ENCODE measurements around the gene ARNT2. TPM values are rescaled to one million over a fixed set of nuclear protein-coding genes. Genes with fewer than 3 reads are reported as not detected.
"Not testable (repeated sequence)": the region's sequence is repeated elsewhere in the genome, so short reads cannot be mapped to it uniquely, and the experiment has no call there.

Gene ARNT2
- total and polyA plus RNA-seq, 4 donors = 0.63 to 16.2 (median 4.9) TPM

GRCh38 chr15:80382285-80382684 lies 21.9 kb upstream of the ARNT2 start:
- H3K27me3 ChIP-seq (ENCODE audit: control insufficient read depth in 1 of 2, insufficient read depth in 2 of 2, low read length in 1 of 2) = no peaks in the 10 kb centered on the region
- ATAC-seq (ENCODE audit: low FRiP score) (no peak), DNase-seq (no peak)
- H3K27ac ChIP-seq (ENCODE audit: low read depth in 1 of 2, low read length in 2 of 2) = no peak overlapping the region
- H3K36me3 ChIP-seq (ENCODE audit: control insufficient read depth in 1 of 2, insufficient read depth in 2 of 2, low read length in 1 of 2) = no peaks in the 10 kb centered on the region
- no peak overlapping the region for H3K4me3 ChIP-seq (ENCODE audit: low read length in 2 of 2)
- no peaks in the 10 kb centered on the region for H3K4me1 ChIP-seq (ENCODE audit: control insufficient read depth in 1 of 2, insufficient read depth in 2 of 2, low read length in 2 of 2)
- no peaks in the 10 kb centered on the region for H3K9me3 ChIP-seq (ENCODE audit: control insufficient read depth, low read length)
- 97 to 98% methylated on average over 3 of the region's 3 CpGs for WGBS, 2 donors
- intact Hi-C loops (cut with DNase I) = no loop called here

DNA sequence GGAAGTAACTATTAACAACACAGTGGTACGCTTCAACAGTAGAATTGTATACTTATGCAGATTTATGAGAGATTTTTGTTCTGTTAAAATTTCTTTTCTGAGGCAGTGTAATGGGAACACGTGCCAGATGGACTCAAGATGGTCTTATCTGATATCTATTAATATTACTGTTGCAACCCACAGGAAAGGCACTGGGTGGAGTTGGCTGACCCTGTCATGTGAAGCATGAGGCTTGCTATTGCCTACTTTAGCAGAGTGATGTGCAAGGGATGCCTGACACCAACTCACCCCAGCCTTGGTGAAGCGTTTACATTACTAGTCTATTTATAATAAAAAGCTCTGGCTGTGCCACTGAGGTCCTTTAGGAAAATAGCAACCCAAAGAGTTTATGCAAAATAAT lies 19.8 kb upstream of the ARNT2 start:
- Histone ChIP-seq H3K4me1 (ENCODE audit: control insufficient read depth in 1 of 2, insufficient read depth in 2 of 2, low read length in 2 of 2) (no peaks in the 10 kb centered on the region), H3K27me3 (ENCODE audit: control insufficient read depth in 1 of 2, insufficient read depth in 2 of 2, low read length in 1 of 2) (no peaks in the 10 kb centered on the region), H3K9me3 (ENCODE audit: control insufficient read depth, low read length) (no peaks in the 10 kb centered on the region), H3K36me3 (ENCODE audit: control insufficient read depth in 1 of 2, insufficient read depth in 2 of 2, low read length in 1 of 2) (no peaks in the 10 kb centered on the region), H3K4me3 (ENCODE audit: low read length in 2 of 2) (no peak overlapping the region), H3K27ac (ENCODE audit: low read depth in 1 of 2, low read length in 2 of 2) (no peak overlapping the region)
- intact Hi-C loops (cut with DNase I) = no loop called here
- no peak for ATAC-seq (ENCODE audit: low FRiP score)
- no peak for DNase-seq
- 34 to 41% methylated on average over 3 of the region's 3 CpGs for WGBS, 2 donors

- no peak for ATAC-seq (ENCODE audit: low FRiP score)
- Histone ChIP-seq H3K9me3 (ENCODE audit: control insufficient read depth, low read length) (no peaks in the 10 kb centered on the region), H3K4me3 (ENCODE audit: low read length in 2 of 2) (no peak overlapping the region), H3K4me1 (ENCODE audit: control insufficient read depth in 1 of 2, insufficient read depth in 2 of 2, low read length in 2 of 2) (no peaks in the 10 kb centered on the region), H3K27me3 (ENCODE audit: control insufficient read depth in 1 of 2, insufficient read depth in 2 of 2, low read length in 1 of 2) (no peaks in the 10 kb centered on the region), H3K27ac (ENCODE audit: low read depth in 1 of 2, low read length in 2 of 2) (no peak overlapping the region), H3K36me3 (ENCODE audit: control insufficient read depth in 1 of 2, insufficient read depth in 2 of 2, low read length in 1 of 2) (no peaks in the 10 kb centered on the region)
- no peak for DNase-seq
- intact Hi-C loops (cut with DNase I) = no loop called here
- 82 to 84% methylated on average over 1 of the region's 1 CpG for WGBS, 2 donors
Measured at GRCh38 chr15:80386151-80386550, 18.0 kb upstream of the ARNT2 start.

GRCh38 chr15:80388326-80388725 lies 15.9 kb upstream of the ARNT2 start:
- Histone ChIP-seq H3K36me3 (ENCODE audit: control insufficient read depth in 1 of 2, insufficient read depth in 2 of 2, low read length in 1 of 2) (no peaks in the 10 kb centered on the region), H3K27ac (ENCODE audit: low read depth in 1 of 2, low read length in 2 of 2) (no peak overlapping the region), H3K27me3 (ENCODE audit: control insufficient read depth in 1 of 2, insufficient read depth in 2 of 2, low read length in 1 of 2) (no peaks in the 10 kb centered on the region), H3K9me3 (ENCODE audit: control insufficient read depth, low read length) (no peaks in the 10 kb centered on the region), H3K4me3 (ENCODE audit: low read length in 2 of 2) (no peak overlapping the region), H3K4me1 (ENCODE audit: control insufficient read depth in 1 of 2, insufficient read depth in 2 of 2, low read length in 2 of 2) (no peaks in the 10 kb centered on the region)
- DNase-seq (no peak), ATAC-seq (ENCODE audit: low FRiP score) (no peak)
- intact Hi-C loops (cut with DNase I) = no loop called here
- WGBS, 2 donors = 85 to 86% methylated on average over 3 of the region's 3 CpGs

GRCh38 chr15:80389370-80389769 lies 14.8 kb upstream of the ARNT2 start:
- Histone ChIP-seq H3K4me1 (ENCODE audit: control insufficient read depth in 1 of 2, insufficient read depth in 2 of 2, low read length in 2 of 2) (no peaks in the 10 kb centered on the region), H3K27ac (ENCODE audit: low read depth in 1 of 2, low read length in 2 of 2) (no peak overlapping the region), H3K27me3 (ENCODE audit: control insufficient read depth in 1 of 2, insufficient read depth in 2 of 2, low read length in 1 of 2) (no peaks in the 10 kb centered on the region), H3K36me3 (ENCODE audit: control insufficient read depth in 1 of 2, insufficient read depth in 2 of 2, low read length in 1 of 2) (no peaks in the 10 kb centered on the region), H3K9me3 (ENCODE audit: control insufficient read depth, low read length) (no peaks in the 10 kb centered on the region), H3K4me3 (ENCODE audit: low read length in 2 of 2) (no peak overlapping the region)
- DNase-seq = no peak
- no peak for ATAC-seq (ENCODE audit: low FRiP score)
- 41 to 52% methylated on average over 1 of the region's 1 CpG for WGBS, 2 donors
- intact Hi-C loops (cut with DNase I) = no loop called here

GRCh38 chr15:80390942-80391341 lies 13.2 kb upstream of the ARNT2 start:
- H3K4me3 ChIP-seq (ENCODE audit: low read length in 2 of 2); H3K9me3 ChIP-seq (ENCODE audit: control insufficient read depth, low read length); H3K4me1 ChIP-seq (ENCODE audit: control insufficient read depth in 1 of 2, insufficient read depth in 2 of 2, low read length in 2 of 2); H3K36me3 ChIP-seq (ENCODE audit: control insufficient read depth in 1 of 2, insufficient read depth in 2 of 2, low read length in 1 of 2); H3K27ac ChIP-seq (ENCODE audit: low read depth in 1 of 2, low read length in 2 of 2); ATAC-seq (ENCODE audit: low FRiP score); DNase-seq; intact Hi-C loops (cut with DNase I); H3K27me3 ChIP-seq (ENCODE audit: control insufficient read depth in 1 of 2, insufficient read depth in 2 of 2, low read length in 1 of 2): not testable (repeated sequence)
- WGBS, 2 donors = 99 to 100% methylated on average over 1 of the region's 1 CpG

DNA sequence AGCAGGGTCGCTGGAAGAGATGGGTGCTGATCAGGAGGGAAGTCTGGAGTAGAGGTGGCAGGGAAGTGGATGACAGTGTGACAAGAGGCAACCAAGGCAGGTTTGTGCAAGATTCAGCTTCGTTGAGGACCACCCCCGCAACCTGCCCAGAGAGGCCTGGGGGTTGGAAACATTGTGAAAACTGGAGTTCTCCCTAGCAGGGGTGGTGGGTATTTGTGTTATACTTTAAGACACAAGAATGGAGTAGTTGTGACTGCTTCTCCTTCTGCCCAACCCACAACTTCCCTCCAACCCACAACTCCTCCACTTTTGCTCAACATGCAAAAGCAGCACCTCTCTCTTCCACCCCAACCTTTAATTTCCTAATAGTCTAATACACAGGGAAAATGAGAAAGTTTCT lies 8.6 kb upstream of the ARNT2 start:
- no peak overlapping the region for H3K27ac ChIP-seq (ENCODE audit: low read depth in 1 of 2, low read length in 2 of 2)
- no peaks in the 10 kb centered on the region for H3K27me3 ChIP-seq (ENCODE audit: control insufficient read depth in 1 of 2, insufficient read depth in 2 of 2, low read length in 1 of 2)
- H3K9me3 ChIP-seq (ENCODE audit: control insufficient read depth, low read length) = no peaks in the 10 kb centered on the region
- ATAC-seq (ENCODE audit: low FRiP score) = no peak
- H3K36me3 ChIP-seq (ENCODE audit: control insufficient read depth in 1 of 2, insufficient read depth in 2 of 2, low read length in 1 of 2) = no peaks in the 10 kb centered on the region
- intact Hi-C loops (cut with DNase I) = no loop called here
- no peak for DNase-seq
- no peaks in the 10 kb centered on the region for H3K4me1 ChIP-seq (ENCODE audit: control insufficient read depth in 1 of 2, insufficient read depth in 2 of 2, low read length in 2 of 2)
- no peak overlapping the region for H3K4me3 ChIP-seq (ENCODE audit: low read length in 2 of 2)
- 79 to 80% methylated on average over 3 of the region's 3 CpGs for WGBS, 2 donors

DNA sequence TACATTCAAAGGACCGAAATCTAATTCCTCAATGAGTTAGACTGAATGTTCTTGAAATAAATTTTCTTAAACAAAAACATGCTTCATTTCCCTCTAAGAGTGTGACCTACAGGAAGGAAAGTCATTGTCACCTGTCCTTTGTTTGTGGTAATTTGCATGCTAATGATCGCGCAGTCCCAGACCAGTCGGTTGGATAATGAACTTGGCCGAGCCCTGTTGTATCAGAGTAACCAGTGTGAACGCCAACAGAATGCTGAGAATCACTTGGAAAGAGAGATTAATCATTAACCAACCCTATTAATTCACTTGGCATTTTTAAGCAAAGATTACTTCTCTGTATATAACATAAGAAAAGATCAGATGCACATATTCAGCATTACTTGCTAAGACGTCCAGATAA lies 8.1 kb upstream of the ARNT2 start:
- intact Hi-C loops (cut with DNase I) = no loop called here
- no peaks in the 10 kb centered on the region for H3K4me1 ChIP-seq (ENCODE audit: control insufficient read depth in 1 of 2, insufficient read depth in 2 of 2, low read length in 2 of 2)
- no peaks in the 10 kb centered on the region for H3K36me3 ChIP-seq (ENCODE audit: control insufficient read depth in 1 of 2, insufficient read depth in 2 of 2, low read length in 1 of 2)
- no peak overlapping the region for H3K27ac ChIP-seq (ENCODE audit: low read depth in 1 of 2, low read length in 2 of 2)
- WGBS, 2 donors = 72 to 80% methylated on average over 7 of the region's 7 CpGs
- ATAC-seq (ENCODE audit: low FRiP score) = no peak
- H3K4me3 ChIP-seq (ENCODE audit: low read length in 2 of 2) = no peak overlapping the region
- DNase-seq = no peak
- no peaks in the 10 kb centered on the region for H3K27me3 ChIP-seq (ENCODE audit: control insufficient read depth in 1 of 2, insufficient read depth in 2 of 2, low read length in 1 of 2)
- no peaks in the 10 kb centered on the region for H3K9me3 ChIP-seq (ENCODE audit: control insufficient read depth, low read length)

DNA sequence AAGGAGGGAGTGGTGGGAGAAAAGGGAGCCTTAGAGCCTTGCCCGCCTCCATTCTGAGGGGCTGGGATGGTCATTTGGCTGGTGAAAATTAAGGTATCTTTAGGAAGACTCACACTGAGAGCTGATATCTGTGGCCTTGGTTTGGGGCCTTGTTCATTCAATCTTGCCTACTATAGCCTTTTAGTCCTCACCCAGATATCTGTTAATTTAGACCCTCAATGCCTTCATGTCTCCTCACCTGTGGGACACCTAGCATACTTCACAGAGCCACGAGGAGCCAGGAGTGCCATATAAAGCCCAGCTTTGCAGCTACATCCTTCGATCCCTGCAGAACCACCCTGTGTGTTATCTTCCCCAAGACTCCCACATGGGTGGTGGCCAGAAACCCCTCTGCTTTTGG lies 4.7 kb upstream of the ARNT2 start:
- DNase-seq (no peak), ATAC-seq (ENCODE audit: low FRiP score) (no peak)
- H3K4me3 ChIP-seq (ENCODE audit: low read length in 2 of 2) = no peak overlapping the region
- intact Hi-C loops (cut with DNase I) = no loop called here
- no peaks in the 10 kb centered on the region for H3K4me1 ChIP-seq (ENCODE audit: control insufficient read depth in 1 of 2, insufficient read depth in 2 of 2, low read length in 2 of 2)
- H3K36me3 ChIP-seq (ENCODE audit: control insufficient read depth in 1 of 2, insufficient read depth in 2 of 2, low read length in 1 of 2) = no peaks in the 10 kb centered on the region
- H3K9me3 ChIP-seq (ENCODE audit: control insufficient read depth, low read length) = no peaks in the 10 kb centered on the region
- no peak overlapping the region for H3K27ac ChIP-seq (ENCODE audit: low read depth in 1 of 2, low read length in 2 of 2)
- 93 to 95% methylated on average over 3 of the region's 3 CpGs for WGBS, 2 donors
- H3K27me3 ChIP-seq (ENCODE audit: control insufficient read depth in 1 of 2, insufficient read depth in 2 of 2, low read length in 1 of 2) = no peaks in the 10 kb centered on the region
